Stimulated activated naive CD8-positive, alpha-beta T cell treated with anti-CD3 and anti-CD28 coated beads, Interleukin-15, Interleukin-2, amounts not matched to agents 100 ng/mL and 50 ng/mL, for 24 hours (primary cell): ENCODE results near the gene ARF3.
A peak's percentile ranks its signal among the peaks of the same experiment; 100 is the strongest.

ENCODE experiments used
- H3K27ac Mint-ChIP-seq: one replicate; pipeline ENCODE4 v1.8.0; 2021; ENCODE audit warnings: mild to moderate bottlenecking, mixed read lengths
- H3K27me3 Mint-ChIP-seq: one replicate; pipeline ENCODE4 v1.8.0; 2021; ENCODE audit warnings: mixed read lengths
- H3K36me3 Mint-ChIP-seq: one replicate; pipeline ENCODE4 v1.8.0; 2021; ENCODE audit warnings: low read depth, mixed read lengths
- H3K4me1 Mint-ChIP-seq: one replicate; pipeline ENCODE4 v1.8.0; 2021; ENCODE audit warnings: low read depth, mixed read lengths
- H3K4me3 Mint-ChIP-seq: one replicate; pipeline ENCODE4 v1.8.0; 2021; ENCODE audit warnings: mild to moderate bottlenecking, mixed read lengths
- H3K9me3 Mint-ChIP-seq: one replicate; pipeline ENCODE4 v1.8.0; 2021; ENCODE audit warnings: mixed read lengths

ARF3 gene

DNA sequence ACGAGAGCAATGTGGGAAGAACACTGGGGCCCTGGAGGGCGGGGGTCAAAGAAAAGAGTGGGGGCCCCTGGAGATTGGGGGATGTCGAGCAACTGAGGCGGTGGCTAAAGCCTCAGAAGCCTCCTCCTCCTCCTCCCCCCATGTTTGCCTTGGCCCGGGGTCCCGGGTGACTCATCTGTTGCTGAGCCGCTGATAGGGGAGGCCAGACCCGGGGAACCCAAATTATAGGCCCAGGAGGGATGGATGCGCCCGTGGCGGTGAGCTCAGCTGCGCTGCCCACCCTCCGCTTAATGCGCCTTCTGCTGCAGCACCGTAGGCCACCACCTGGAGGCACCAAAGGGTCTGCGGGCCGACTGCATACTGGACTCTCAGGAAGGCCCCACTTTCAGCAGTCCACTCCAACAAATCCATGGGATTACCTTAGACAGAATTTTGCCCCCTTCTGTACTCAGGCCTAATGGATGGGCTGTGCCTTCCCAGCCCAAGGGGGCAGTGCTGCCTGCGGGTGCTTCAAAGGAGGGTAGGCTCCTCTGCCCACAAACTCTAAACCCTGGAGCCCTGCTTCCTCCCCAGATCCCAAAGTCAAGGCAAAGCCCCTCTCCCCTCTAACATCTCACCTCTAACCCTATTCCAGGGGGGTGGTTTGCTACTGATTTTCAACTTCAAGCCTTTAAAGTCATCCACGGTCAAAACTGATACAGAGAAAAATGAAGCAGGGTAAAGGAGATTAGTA is 16.8 kb upstream of the ARF3 start:
- Mint-ChIP-seq H3K27me3 (peaks cover 78% of the 10 kb centered on the region), H3K27ac (no peak overlapping the region), H3K4me3 (no peak overlapping the region), H3K9me3 (no peaks in the 10 kb centered on the region), H3K4me1 (peaks cover 61% of the 10 kb centered on the region), H3K36me3 (no peaks in the 10 kb centered on the region)

GRCh38 chr12:48973531-48973930 is 16.2 kb upstream of the ARF3 start:
- H3K4me3 Mint-ChIP-seq = no peak overlapping the region
- no peak overlapping the region for H3K27ac Mint-ChIP-seq
- peaks cover 77% of the 10 kb centered on the region for H3K27me3 Mint-ChIP-seq

DNA sequence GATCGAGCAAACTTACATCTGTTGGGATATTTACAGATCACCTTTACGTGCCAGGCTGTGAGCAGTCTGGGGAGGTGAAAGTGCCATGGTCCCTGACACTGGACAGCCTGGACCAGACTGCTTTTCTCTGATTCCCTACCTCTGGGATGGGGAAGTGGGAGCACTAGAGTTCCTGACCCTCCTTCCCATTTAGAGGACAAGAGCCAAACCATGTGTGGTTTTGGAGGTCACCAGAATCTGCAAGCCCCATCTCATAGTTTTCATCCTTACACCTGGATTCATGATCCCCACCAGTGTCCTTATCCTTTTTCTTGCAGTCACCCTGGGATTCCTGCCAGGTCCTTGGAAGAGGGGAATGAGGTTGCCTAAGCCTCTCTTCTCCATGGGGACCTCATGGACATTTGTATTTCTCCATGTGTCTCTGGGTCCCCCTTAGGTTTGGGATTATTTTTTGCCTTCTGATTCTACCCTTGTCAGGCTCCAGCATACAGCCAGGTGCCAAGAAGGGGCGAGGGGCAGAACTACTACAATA is 15.7 kb upstream of the ARF3 start:
- Mint-ChIP-seq H3K4me3 (no peak overlapping the region), H3K27me3 (peaks cover 77% of the 10 kb centered on the region), H3K27ac (peak overlapping the region; percentile 84), H3K36me3 (no peaks in the 10 kb centered on the region), H3K9me3 (no peaks in the 10 kb centered on the region), H3K4me1 (peaks cover 65% of the 10 kb centered on the region)

More at GRCh38 chr12:48973531-48973930, 16.2 kb upstream of the ARF3 start:
- Mint-ChIP-seq H3K9me3 (no peaks in the 10 kb centered on the region), H3K4me1 (peaks cover 61% of the 10 kb centered on the region), H3K36me3 (no peaks in the 10 kb centered on the region)

- H3K4me1 Mint-ChIP-seq = peaks cover 59% of the 10 kb centered on the region
- no peaks in the 10 kb centered on the region for H3K36me3 Mint-ChIP-seq
- peaks cover 72% of the 10 kb centered on the region for H3K27me3 Mint-ChIP-seq
- no peaks in the 10 kb centered on the region for H3K9me3 Mint-ChIP-seq
- H3K27ac Mint-ChIP-seq = peak overlapping the region; percentile 84
- no peak overlapping the region for H3K4me3 Mint-ChIP-seq
Measured at GRCh38 chr12:48972213-48972951, 15.1 kb upstream of the ARF3 start.

GRCh38 chr12:48970702-48971334 is 13.5 kb upstream of the ARF3 start:
- H3K27me3 Mint-ChIP-seq = peaks cover 58% of the 10 kb centered on the region
- peak overlapping the region; percentile 45 for H3K4me3 Mint-ChIP-seq
- no peaks in the 10 kb centered on the region for H3K9me3 Mint-ChIP-seq
- H3K4me1 Mint-ChIP-seq = peaks cover 51% of the 10 kb centered on the region
- H3K36me3 Mint-ChIP-seq = no peaks in the 10 kb centered on the region
- H3K27ac Mint-ChIP-seq = no peak overlapping the region

GRCh38 chr12:48969833-48970701 is 12.8 kb upstream of the ARF3 start:
- Mint-ChIP-seq H3K4me1 (peaks cover 51% of the 10 kb centered on the region), H3K27ac (no peak overlapping the region)

DNA sequence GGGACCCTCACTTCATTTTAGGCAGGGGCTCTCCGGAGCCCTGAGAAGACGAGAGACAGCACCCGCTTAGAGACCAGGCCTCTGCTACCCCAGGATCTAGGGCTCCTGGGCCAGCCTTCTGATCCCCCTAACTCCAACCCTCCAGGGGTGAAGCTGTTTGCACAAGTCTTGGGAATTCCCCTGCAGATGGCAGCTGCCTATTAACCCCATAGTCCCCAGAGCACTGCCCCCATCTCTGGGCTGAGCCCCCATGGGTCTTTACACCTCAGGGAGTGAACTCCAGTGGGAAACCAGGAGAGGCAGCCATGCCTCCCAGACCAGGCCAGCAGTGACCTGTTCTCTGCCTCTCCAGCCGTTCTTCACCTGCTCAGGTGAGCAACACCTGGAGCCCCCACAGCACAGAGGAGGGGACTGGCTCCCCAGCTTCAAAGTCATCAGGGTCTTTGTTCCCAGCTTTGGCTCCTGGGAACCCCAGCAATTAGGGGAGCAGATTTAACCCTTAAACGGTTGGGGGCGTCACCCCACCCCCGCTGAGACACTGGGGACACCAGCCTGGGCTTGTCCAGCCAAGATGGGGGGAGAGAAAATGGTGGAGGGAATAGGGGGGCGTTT is 12.0 kb upstream of the ARF3 start:
- Mint-ChIP-seq H3K27me3 (peaks cover 43% of the 10 kb centered on the region), H3K4me3 (no peak overlapping the region), H3K36me3 (no peaks in the 10 kb centered on the region), H3K27ac (no peak overlapping the region), H3K9me3 (no peaks in the 10 kb centered on the region), H3K4me1 (peaks cover 51% of the 10 kb centered on the region)

More at GRCh38 chr12:48969833-48970701, 12.8 kb upstream of the ARF3 start:
- H3K36me3 Mint-ChIP-seq = no peaks in the 10 kb centered on the region
- no peak overlapping the region for H3K4me3 Mint-ChIP-seq
- no peaks in the 10 kb centered on the region for H3K9me3 Mint-ChIP-seq
- peaks cover 50% of the 10 kb centered on the region for H3K27me3 Mint-ChIP-seq

GRCh38 chr12:48968467-48968866 is 11.2 kb upstream of the ARF3 start:
- Mint-ChIP-seq H3K27me3 (peaks cover 38% of the 10 kb centered on the region), H3K27ac (no peak overlapping the region), H3K36me3 (no peaks in the 10 kb centered on the region), H3K4me3 (no peak overlapping the region), H3K4me1 (peaks cover 51% of the 10 kb centered on the region), H3K9me3 (no peaks in the 10 kb centered on the region)

DNA sequence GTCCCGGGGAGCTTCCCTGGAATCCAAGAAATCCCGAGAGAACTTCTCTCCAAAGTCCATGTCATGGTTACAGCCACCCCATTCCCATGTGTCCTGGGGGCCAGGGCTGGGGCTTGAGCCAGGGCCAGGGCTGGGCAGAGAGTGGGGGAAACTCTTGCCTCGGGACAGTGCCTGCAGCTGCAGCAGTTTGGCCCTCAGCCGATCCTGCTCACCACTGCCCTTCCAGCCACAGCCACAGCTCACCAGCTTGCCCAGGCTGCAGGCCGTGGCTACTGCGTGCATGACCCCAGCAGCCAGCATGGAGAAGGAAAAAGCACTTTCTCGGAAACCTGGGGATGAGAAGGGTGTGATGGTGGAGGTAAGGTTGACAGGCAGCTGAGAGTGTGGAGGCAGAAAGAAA is 10.7 kb upstream of the ARF3 start:
- no peaks in the 10 kb centered on the region for H3K9me3 Mint-ChIP-seq
- no peak overlapping the region for H3K27ac Mint-ChIP-seq
- H3K4me1 Mint-ChIP-seq = peaks cover 46% of the 10 kb centered on the region
- no peaks in the 10 kb centered on the region for H3K36me3 Mint-ChIP-seq
- no peak overlapping the region for H3K4me3 Mint-ChIP-seq
- H3K27me3 Mint-ChIP-seq = peaks cover 33% of the 10 kb centered on the region

GRCh38 chr12:48966177-48966895 is 9.0 kb upstream of the ARF3 start:
- Mint-ChIP-seq H3K27me3 (peaks cover 18% of the 10 kb centered on the region), H3K4me3 (no peak overlapping the region), H3K4me1 (peaks cover 30% of the 10 kb centered on the region), H3K36me3 (no peaks in the 10 kb centered on the region), H3K9me3 (no peaks in the 10 kb centered on the region), H3K27ac (no peak overlapping the region)

GRCh38 chr12:48965298-48965838 is 8.1 kb upstream of the ARF3 start:
- Mint-ChIP-seq H3K36me3 (no peaks in the 10 kb centered on the region), H3K27me3 (peaks cover 15% of the 10 kb centered on the region), H3K4me3 (no peak overlapping the region), H3K27ac (no peak overlapping the region), H3K9me3 (no peaks in the 10 kb centered on the region), H3K4me1 (peaks cover 21% of the 10 kb centered on the region)

DNA sequence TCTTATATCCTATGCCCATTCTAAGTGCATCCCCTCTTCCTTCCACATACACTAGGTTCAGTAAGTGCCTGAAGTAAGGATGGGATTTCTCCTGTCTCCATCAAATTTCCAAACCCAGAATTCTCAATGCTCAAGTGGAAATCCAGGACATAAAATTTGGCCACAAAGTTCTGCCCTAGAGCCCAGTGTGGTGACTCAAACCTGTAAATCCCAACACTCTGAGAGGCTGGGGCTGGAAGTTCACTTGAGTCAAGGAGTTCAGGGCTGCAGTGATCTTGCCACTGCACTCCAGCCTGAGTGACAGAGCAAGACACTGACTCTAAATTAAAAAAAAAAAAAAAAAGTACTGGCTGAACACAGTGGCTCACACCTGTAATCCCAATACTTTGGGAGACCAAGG is 4.5 kb upstream of the ARF3 start:
- no peaks in the 10 kb centered on the region for H3K9me3 Mint-ChIP-seq
- H3K27me3 Mint-ChIP-seq = peaks cover 15% of the 10 kb centered on the region
- no peak overlapping the region for H3K4me3 Mint-ChIP-seq
- no peak overlapping the region for H3K27ac Mint-ChIP-seq
- no peaks in the 10 kb centered on the region for H3K36me3 Mint-ChIP-seq
- H3K4me1 Mint-ChIP-seq = peaks cover 10% of the 10 kb centered on the region

DNA sequence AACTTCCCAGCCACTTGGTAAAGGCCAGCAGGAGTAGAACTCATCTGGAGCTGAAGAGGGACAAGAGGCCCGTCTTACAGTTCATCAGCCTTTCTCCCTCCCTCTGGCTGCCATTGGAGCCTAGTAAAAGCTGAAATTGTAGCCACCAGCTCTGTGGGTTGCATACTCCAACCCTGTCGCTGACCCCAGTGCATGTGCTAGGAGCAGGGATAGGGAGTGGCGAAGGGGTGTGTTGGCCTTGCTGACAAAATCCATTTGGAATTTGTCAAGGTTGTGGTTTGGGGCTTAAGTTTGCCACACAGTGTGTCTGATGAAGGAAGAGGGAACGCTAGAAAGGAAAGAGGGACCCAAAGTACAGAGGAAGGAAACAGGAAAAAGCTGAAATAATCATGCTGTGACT is 4.0 kb upstream of the ARF3 start:
- Mint-ChIP-seq H3K27me3 (peaks cover 15% of the 10 kb centered on the region), H3K4me3 (no peak overlapping the region), H3K36me3 (no peaks in the 10 kb centered on the region), H3K9me3 (no peaks in the 10 kb centered on the region), H3K27ac (no peak overlapping the region), H3K4me1 (peaks cover 15% of the 10 kb centered on the region)
